Measurements from ENCODE around the gene KCNIP3.

KCNIP3 gene

DNA sequence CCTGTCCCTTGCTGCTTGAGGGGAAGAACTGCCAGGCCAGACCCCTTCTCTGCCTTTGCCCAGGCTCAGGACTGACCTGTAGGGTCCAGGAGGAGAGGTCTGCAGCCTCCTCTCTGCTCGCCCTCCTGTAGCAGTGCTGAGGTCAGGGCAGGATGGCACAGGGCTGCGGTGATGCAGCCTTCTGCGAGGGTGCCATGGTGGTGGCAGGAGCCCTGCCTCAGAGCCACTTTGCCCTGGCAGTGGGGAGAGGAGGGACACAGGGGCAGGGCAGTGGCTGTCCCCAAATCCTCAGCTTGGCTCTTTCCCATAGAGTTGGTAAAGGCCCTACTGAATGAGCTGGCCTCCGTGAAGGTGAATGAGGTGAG, 22.0 kb upstream of the KCNIP3 start:
- no peak overlapping the region for H3K4me3 ChIP-seq (ENCODE audit: low read depth, low read length)
- no peak for DNase-seq (ENCODE audit: low read depth)
- TF ChIP-seq, protein P1, sequence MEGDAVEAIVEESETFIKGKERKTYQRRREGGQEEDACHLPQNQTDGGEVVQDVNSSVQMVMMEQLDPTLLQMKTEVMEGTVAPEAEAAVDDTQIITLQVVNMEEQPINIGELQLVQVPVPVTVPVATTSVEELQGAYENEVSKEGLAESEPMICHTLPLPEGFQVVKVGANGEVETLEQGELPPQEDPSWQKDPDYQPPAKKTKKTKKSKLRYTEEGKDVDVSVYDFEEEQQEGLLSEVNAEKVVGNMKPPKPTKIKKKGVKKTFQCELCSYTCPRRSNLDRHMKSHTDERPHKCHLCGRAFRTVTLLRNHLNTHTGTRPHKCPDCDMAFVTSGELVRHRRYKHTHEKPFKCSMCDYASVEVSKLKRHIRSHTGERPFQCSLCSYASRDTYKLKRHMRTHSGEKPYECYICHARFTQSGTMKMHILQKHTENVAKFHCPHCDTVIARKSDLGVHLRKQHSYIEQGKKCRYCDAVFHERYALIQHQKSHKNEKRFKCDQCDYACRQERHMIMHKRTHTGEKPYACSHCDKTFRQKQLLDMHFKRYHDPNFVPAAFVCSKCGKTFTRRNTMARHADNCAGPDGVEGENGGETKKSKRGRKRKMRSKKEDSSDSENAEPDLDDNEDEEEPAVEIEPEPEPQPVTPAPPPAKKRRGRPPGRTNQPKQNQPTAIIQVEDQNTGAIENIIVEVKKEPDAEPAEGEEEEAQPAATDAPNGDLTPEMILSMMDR (IDR thresholded peaks at IDR 0.05; ENCODE audit: low read depth, low read length, missing control alignments) = no peak

DNA sequence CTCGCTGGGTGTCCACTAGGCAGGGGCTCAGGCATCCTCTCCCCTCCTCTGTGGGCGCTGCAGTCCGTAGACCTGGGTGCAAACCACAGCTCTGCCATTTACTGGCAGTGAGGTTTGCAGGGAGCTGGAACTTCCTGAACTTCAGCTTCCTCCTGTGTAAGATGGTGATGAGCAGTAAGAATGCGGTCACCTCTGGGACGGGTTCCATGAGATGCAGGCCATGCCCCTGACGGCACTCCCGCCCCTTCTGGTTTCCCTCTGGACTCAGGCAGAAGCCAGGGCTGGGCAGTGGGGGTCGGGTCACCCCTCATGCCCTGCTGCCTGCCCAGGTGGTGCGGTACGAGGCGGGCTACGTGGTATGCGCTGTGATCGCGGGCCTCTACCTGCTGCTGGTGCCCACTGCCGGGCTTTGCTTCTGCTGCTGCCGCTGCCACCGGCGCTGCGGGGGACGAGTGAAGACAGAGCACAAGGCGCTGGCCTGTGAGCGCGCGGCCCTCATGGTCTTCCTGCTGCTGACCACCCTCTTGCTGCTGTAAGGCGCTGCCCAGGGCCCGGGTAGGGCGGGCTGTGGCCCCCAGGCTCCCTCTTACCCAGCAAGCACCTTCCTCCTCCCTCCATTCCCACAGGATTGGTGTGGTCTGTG, 21.4 kb upstream of the KCNIP3 start:
- TF ChIP-seq, protein P1 (IDR thresholded peaks at IDR 0.05; ENCODE audit: low read depth, low read length, missing control alignments) = no peak
- no peak for DNase-seq (ENCODE audit: low read depth)
- H3K4me3 ChIP-seq (ENCODE audit: low read depth, low read length) = no peak overlapping the region

DNA sequence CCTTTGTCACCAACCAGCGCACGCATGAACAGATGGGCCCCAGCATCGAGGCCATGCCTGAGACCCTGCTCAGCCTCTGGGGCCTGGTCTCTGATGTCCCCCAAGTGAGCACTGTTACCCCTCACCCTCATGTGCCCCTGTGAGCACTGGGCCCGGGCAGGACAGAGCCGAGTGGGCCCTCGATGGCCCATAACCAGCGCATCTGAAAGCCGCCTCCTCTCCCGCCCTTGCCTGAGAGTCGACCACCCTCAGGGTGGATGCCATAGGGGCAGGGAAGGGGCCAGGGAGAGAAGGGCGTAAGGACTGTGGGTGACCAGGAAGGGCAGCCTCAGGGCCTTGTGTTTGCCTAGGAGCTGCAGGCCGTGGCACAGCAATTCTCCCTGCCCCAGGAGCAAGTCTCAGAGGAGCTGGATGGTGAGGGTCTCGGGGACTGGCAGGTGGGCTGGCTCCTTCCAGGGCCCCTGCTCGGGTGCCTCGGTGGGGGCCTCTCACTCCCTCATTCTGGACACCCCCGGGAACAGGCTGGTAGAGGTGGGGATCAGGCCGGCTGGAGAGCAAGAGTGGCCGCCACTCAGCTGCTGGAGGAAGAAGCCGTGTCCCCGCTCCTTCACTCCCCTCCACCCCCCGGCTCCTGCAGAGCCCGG, 20.8 kb upstream of the KCNIP3 start:
- no peak overlapping the region for H3K4me3 ChIP-seq (ENCODE audit: low read depth, low read length)
- no peak for DNase-seq (ENCODE audit: low read depth)
- TF ChIP-seq, protein P1 (IDR thresholded peaks at IDR 0.05; ENCODE audit: low read depth, low read length, missing control alignments) = no peak

DNA sequence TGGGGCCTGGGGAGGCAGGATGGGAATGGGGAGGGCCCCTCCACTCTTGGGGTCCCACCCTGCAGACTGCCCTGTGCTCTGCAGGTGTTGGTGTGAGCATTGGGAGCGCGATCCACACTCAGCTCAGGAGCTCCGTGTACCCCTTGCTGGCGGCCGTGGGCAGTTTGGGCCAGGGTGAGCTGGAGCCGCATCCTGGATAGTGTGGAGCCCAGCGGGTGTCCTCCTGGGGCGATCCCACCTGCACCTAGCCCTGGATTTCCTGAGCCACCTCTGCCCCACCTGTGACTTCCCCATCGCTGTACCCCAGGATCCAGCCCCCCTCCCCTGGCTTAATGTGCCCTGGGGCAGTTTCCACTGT, 20.3 kb upstream of the KCNIP3 start:
- DNase-seq (ENCODE audit: low read depth) = no peak
- no peak overlapping the region for H3K4me3 ChIP-seq (ENCODE audit: low read depth, low read length)
- TF ChIP-seq, protein P1 (IDR thresholded peaks at IDR 0.05; ENCODE audit: low read depth, low read length, missing control alignments) = no peak

DNA sequence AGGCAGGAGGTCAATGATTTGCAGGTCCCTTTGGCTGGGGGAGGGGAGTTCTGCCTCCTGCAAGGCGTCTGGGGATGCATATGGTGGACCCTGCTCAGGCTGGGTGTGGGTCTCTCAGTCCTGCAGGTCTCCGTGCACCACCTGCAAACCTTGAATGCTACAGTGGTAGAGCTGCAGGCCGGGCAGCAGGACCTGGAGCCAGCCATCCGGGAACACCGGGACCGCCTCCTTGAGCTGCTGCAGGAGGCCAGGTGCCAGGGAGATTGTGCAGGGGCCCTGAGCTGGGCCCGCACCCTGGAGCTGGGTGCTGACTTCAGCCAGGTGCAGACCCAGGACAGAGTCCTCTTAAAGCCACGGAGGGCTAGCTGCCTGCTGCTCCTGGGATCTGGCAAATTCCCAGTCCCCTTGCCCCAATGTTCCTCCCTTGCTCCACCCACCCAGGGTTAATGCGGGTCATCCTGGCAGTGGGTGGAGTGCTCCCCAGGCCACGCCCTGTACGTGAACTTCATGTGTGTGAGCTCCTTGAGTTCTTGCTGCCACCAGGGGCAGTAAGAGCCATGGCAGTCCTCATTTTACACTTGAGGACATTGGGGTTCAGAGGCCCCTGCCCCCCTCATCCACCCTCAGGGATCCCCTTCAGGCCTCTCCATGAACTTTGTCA, 19.8 kb upstream of the KCNIP3 start:
- H3K4me3 ChIP-seq (ENCODE audit: low read depth, low read length) = no peak overlapping the region
- DNase-seq (ENCODE audit: low read depth) = no peak
- TF ChIP-seq, protein P1 (IDR thresholded peaks at IDR 0.05; ENCODE audit: low read depth, low read length, missing control alignments) = no peak

DNA sequence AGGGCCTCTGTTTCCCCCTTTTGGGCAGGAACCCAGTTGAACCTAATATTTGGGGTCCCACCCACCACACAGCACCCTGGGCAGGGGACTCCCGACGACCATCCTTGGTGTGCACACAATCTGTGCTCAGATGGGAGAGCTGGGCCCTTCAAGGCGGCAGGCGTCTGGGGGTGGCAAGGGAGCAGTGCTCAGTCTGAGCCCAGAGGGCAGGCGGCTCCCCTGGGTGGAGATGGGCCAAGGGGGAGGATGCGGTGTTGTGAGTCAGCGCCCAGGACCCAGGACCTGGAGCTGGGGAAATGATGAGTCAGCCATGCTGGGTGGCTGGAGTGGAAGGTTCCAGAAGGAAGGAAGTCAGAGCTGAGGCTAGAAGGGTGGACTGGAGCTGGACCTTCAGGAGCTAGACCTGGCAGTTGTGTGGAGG, 19.1 kb upstream of the KCNIP3 start:
- no peak overlapping the region for H3K4me3 ChIP-seq (ENCODE audit: low read depth, low read length)
- TF ChIP-seq, protein P1 (IDR thresholded peaks at IDR 0.05; ENCODE audit: low read depth, low read length, missing control alignments) = no peak
- DNase-seq (ENCODE audit: low read depth) = no peak
